ENCODE results near the gene EIF4A3.
"Not testable (repeated sequence)": the region's sequence is repeated elsewhere in the genome, so short reads cannot be mapped to it uniquely, and the experiment has no call there.

The EIF4A3 gene

DNA sequence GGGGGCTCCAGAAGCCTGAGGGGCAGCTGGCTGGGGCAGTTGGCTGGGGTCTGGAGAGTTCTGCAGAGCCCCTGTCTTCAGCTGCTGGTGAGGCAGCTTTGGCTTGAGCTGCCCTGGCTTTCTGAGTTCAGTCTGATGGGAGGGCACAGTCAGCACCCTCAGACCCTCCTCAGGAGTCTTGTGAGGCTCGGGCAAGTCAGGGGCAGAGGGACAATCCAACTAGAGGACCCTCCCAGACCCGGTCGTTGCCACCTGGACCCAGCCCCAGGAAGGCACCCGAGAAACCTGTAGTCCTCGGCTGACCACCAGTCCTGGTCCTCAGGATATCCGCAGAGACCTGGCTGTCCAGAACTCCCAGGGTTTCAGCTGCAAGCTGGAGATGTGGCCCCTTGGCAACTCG lies 24.8 kb upstream of the EIF4A3 start:
- no peak for DNase-seq

DNA sequence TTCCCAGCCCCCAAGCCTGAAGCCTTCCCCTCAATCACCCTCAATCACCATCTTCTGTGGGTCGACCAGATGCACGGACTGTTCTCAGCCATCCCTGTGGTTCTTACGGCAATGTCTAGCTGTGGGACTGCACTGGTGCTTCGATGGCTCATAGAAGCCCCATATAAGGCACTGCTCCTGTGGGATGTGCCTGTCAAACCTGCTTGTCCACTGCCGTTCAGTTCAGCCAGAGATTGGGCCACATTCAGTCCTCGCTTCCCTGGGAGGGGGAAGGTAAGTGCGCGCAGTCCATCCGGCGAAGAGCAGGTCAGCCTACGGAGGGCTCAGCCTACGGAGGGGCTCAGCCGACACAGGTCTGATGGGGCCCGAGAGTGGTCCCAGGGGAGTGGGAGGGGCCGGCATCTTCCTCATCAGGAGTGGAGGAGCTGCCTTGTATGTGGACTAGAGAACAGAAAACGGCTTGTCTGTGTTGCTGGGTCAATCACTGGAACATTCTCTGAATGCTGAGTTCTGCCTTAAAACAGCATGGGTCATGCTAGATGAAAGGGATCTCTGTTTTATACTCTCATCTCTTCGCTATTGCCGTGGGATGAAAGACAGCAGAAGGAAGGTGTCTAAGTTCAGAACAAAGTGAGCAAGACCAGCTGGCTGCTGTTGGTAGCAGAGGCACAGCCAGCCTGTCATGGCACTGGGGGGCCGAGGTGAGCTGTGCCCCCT lies 23.0 kb upstream of the EIF4A3 start, which contains the start of gene CARD14:
TSS of gene CARD14 (plus strand) at position 247 of the 717 bp plus-strand sequence. CDS start 11,409 bp downstream, outside the sequence.
- no peak for DNase-seq

- DNase-seq = no peak
Observed at GRCh38 chr17:80169107-80169506, 22.2 kb upstream of the EIF4A3 start.

DNA sequence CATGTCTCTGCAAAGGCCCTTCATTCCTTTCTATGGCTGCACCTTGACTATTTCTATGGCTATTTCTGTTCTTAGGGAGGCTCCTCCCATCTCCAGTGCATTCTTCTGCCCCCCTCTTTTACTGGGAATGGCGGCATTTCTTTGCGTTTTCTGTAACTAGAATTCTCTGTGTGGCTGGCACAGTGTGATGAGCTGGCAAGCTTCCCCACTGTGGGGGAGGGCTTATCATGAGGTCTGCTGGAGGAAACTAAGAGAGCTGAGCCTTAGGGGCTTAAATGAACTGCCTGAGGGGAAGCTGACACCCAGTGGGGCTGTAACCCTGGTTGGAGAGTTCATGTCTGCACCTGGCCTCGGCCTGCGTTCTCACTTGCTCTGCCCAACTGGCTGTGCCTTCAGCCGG lies 21.4 kb upstream of the EIF4A3 start:
- DNase-seq = no peak

GRCh38 chr17:80166446-80166845 lies 19.5 kb upstream of the EIF4A3 start:
- DNase-seq = no peak

DNA sequence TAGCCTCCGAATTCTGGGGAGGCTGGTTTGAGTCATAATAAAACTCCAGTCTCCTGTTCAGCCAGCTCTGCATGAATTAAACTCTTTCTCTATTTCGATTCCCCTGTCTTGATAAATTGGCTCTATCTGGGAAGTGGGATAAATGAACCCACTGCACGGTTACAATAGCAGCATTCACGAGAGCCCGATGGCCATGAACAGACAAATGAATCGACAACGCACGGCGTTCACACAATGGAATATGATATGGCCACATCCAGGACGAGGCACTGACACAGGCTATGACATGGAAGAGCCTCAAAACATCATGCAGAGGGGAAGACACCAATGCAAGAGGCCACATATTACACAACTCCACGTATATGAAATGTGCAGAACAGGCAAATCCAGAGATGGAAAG lies 17.3 kb upstream of the EIF4A3 start:
- DNase-seq = no peak

GRCh38 chr17:80163336-80163735 lies 16.4 kb upstream of the EIF4A3 start:
- DNase-seq = no peak

- no peak for DNase-seq
Observed at GRCh38 chr17:80160536-80160935, 13.6 kb upstream of the EIF4A3 start.

- no peak for DNase-seq
Observed at GRCh38 chr17:80158846-80159245, 11.9 kb upstream of the EIF4A3 start.

- not testable (repeated sequence) for DNase-seq
Observed at GRCh38 chr17:80155600-80155999, 8.7 kb upstream of the EIF4A3 start.

DNA sequence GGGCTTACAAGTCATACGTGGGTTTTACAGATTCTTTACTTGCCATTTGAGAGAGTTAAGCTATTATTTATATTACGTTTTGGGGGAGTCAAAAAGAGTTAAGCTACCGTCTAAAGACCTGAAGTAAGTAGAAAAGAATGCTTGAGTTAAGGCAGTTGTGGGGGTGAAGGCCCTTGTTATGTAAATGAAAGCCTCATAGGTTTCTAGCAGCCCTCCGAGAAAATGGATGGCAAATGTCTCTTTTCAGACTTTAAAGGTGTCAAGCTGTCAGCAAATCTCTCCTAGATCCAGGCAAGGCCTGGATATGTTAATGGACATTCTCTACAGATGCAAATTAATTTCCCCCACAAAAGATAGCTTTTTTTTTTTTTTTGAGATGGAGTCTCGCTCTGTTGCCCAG lies 7.2 kb upstream of the EIF4A3 start:
- DNase-seq = no peak

DNA sequence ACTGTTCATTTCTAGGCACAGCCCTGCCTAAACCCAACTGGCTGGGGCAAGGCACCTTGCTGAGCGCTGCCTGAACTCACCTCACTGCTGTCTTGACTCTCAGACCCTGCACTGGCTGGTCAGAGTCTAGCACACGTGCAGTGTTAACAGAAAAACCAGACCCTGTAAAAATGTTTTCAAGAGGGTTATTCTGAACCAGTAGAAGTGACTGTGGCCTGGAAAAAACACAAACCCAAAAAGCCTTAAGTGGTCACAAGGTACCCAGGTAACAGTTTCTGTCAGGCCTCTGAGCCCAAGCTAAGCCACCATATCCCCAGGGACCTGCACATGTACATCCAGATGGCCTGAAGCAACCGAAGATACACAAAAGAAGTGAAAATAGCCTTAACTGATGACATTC lies 6.1 kb upstream of the EIF4A3 start:
- no peak for DNase-seq

DNA sequence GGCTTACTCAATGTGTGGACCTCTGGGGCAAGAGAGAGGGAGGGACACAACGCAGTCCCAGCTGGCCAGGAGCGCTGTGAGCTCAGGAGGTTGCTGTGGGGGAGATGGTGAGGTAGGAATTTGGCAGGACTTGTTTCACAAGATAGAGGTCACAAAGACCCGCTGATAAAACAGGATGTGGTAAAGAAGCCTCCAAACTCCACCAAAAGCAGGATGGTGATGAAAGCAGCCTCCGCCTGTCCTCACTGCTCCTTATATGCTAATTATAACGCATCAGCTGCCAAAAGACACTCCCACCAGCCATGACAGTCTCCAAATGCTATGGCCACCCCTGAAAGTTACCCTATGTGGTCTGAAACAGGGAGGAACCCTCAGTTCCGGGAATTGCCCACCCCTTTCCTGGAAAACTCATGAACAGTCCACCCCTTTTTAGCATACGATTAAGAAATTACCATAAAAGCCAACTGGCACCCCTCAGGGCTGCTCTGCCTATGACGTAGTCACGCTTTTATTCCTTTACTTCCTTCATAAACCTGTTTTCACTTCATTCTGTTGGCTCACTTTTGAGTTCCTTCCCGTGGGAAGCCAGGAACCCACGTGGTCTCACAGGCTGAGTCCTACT lies 5.3 kb upstream of the EIF4A3 start:
- no peak for DNase-seq

DNA sequence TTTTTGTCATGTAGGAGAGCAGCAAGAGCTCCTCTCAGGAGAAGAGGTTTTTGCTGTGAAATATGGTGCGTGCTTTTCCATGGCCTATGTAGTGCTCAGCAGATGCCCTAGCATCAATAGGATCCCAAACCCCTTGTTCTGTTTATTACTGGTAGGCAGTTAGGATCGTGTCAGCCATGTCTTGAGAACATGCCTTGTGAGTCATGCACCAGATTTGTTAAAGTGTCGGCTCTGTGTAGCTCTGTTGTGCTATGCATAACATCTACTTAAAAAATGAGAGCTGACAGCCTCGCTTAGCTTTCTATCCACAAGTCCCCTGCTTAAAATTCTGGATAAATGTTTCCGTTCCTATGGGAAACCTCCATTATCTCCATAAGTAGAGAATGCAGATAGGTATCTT lies 4.4 kb upstream of the EIF4A3 start:
- DNase-seq = no peak

DNA sequence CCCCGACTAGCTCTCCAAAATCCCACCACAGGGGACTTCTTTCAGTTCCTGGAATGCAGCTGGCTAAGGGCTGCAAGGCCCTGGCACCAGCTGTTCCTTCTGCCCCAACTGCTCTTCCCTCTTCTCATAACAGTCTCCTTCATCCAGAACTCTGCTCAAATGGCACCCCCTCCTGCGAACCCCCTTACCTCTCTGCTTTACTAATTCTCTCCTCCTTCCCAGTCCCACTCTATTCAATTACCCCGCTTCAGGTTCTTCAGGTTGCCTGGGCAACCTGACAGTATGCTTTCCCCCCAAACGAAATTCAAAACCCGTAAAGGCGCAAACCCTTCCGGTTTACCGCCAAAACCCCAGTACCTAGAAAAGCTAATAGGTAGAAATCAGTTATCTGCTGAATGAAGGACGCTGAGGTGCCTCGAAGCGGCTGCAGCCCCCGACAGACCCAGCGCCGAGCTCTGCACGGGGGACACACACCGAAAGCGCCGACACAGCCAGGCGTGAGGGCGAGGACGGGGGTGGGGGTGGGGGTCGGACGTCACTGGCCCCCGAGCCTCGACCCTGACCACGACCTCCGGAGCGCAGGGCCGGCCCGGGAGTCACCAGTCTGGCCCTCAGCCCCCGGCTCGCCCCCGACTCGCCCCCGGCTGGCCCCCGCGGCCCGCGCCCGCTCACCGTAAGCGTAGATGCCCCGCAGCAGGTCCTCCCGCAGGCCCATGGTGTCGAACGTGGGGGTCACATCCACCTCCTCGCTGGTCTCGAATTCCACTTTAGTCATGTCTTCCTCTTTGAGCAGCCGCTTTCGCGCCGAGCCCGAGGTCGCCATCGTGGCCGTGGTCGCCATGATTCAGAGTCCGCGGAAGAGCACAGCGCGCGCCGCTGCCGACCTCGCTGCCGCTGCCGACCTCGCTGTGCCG lies 550 bp downstream of the EIF4A3 start:
- no peak for DNase-seq

GRCh38 chr17:80145076-80146075 lies 1.6 kb downstream of the EIF4A3 start:
- DNase-seq = no peak

GRCh38 chr17:80142929-80143328 lies 4.0 kb downstream of the EIF4A3 start:
- no peak for DNase-seq

DNA sequence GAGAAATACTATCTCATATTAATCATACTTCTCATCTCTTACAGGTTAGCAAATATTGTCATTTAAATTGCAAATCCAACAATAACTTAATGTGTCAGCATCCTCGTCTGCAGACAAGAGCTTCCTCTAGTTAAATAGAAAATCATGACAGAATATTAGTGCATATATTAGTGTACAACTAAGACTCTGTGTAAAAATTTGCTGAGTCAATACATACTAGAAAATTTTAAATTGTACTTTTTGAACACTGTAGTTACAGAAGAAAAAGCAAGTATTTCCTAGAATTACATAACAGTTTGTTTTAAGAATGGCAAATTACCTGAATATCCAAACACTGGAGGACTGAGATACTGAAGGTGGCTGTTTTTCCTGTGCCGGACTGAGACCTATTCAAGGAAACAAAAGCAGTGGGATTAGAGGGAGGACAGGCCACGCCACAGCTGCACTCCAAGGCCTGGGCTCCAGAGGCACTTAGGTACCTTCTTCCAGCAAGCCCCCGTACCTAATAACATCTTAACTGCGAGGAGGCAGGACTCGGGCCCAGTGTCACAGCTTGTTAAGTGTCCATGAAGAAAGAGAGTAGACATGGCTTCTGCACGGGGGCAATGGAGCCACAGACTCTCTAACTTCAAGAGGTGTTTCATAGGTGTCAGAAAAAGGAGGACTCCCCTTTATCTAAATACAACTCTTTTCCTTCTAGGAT lies 5.3 kb downstream of the EIF4A3 start:
- no peak for DNase-seq

GRCh38 chr17:80138856-80139426 lies 8.0 kb downstream of the EIF4A3 start:
- DNase-seq = no peak

DNA sequence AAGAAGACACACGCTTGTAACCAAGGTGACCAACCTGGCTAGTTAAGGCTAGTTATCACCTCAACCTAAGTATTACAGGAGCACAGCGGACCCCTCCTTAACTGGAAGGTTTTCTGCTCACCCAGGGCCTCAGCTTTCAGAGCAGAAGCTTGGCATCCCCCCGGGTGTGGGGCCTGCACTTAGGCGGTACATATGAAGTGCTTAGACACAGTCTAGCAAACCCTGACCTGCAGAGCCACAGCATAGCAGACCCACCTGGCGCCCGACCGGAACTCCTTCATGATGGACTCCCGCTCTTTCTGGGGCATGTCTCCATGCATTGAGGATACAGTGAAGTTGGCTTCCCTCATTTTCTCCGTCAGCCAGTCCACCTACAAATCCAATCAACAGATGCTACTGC lies 9.8 kb downstream of the EIF4A3 start:
- DNase-seq = no peak

DNA sequence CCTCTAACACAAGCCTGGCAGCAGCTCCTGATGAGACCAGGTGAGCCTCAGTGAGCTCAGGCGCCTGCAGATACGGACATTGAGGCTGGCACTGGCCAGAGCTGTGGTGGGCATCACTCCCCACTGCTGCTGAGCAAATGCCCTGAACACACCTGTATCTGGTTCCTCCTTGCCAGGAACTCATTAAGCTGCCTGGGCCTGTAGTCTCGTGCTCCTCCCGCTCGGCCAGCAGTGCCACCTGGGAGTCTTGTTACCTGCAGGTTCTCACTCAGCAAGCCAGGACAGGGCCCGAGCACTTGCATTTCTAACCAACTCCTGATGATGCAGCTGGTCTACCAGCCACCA lies 13.3 kb downstream of the EIF4A3 start:
- no peak for DNase-seq

All from effector CD4-positive, alpha-beta T cell (primary cell).